ENCODE data around the gene GOSR2. TPM values are rescaled to one million over a fixed set of nuclear protein-coding genes. Genes with fewer than 3 reads are reported as not detected.

The GOSR2 gene
- total and polyA plus RNA-seq, 2 donors from 2014 or later, result 61.4 to 68.2 TPM

GRCh38 chr17:46935658-46936266 lies 12.8 kb downstream of the GOSR2 start:
- H3K27me3 ChIP-seq (ENCODE audit: control insufficient read depth, insufficient read depth, low read length), result no peaks in the 10 kb centered on the region
- no peaks in the 10 kb centered on the region for H3K9me3 ChIP-seq (ENCODE audit: control insufficient read depth in 2 of 3, insufficient read depth in 1 of 3, low read length in 3 of 3)
- H3K36me3 ChIP-seq (ENCODE audit: control insufficient read depth in 2 of 3, insufficient read depth in 3 of 3, low read length in 3 of 3), result peaks cover 12 to 89% (median 59%) of the 10 kb centered on the region in 3 donors
- intact Hi-C loops (cut with DNase I), result no loop called here
- H3K27ac ChIP-seq (ENCODE audit: low read depth in 2 of 2, low read length in 2 of 2), result no peak overlapping the region
- no peak for FAIRE-seq
- no peak for DNase-seq
- H3K4me1 ChIP-seq (ENCODE audit: control insufficient read depth in 2 of 3, insufficient read depth in 2 of 3, low read depth in 1 of 3, low read length in 3 of 3), result peaks cover 0 to 10% (median 6%) of the 10 kb centered on the region in 3 donors
- H3K4me3 ChIP-seq (ENCODE audit: low read length in 3 of 3), result no peak overlapping the region
- H3K9ac ChIP-seq (ENCODE audit: low read length in 3 of 3), result no peak overlapping the region
- TF ChIP-seq, protein P1, sequence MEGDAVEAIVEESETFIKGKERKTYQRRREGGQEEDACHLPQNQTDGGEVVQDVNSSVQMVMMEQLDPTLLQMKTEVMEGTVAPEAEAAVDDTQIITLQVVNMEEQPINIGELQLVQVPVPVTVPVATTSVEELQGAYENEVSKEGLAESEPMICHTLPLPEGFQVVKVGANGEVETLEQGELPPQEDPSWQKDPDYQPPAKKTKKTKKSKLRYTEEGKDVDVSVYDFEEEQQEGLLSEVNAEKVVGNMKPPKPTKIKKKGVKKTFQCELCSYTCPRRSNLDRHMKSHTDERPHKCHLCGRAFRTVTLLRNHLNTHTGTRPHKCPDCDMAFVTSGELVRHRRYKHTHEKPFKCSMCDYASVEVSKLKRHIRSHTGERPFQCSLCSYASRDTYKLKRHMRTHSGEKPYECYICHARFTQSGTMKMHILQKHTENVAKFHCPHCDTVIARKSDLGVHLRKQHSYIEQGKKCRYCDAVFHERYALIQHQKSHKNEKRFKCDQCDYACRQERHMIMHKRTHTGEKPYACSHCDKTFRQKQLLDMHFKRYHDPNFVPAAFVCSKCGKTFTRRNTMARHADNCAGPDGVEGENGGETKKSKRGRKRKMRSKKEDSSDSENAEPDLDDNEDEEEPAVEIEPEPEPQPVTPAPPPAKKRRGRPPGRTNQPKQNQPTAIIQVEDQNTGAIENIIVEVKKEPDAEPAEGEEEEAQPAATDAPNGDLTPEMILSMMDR (IDR thresholded peaks at IDR 0.05; ENCODE audit: borderline replicate concordance, extremely low read depth, insufficient read depth), result no peak

DNA sequence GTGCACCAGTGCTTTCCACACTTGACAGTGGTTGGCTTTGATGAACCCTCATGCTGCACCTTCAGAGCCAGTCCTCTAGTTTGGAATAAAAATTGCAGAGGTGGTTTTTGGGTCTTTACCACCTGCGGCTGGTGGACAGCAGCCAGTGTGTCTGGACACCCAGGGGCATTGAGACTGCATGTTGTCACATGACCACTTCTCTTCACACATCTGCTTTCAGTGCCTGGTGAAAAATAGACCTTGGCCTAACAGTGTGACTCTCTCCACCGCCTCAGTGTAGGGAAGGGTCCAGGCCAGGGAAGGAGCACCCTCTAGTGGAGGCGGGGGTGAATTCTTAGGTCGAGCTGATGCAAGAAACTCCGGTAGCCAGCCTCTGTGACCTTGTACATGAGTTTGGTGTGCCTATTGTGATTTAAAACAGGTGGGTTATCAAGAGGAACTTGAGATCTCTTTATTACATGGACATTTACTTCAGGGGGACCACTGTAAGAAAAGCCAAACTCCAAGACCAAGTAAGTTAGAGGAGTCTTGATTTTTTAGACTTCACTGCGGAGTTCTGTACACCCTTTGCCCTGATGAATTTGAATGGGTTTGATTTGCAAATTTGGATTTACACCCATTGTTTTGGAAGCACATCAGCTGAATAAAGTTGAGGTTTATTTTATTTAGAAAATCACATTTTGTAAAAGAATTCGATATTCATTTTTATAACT lies 17.9 kb downstream of the GOSR2 start:
- intact Hi-C loops (cut with DNase I), result loop anchor here (10.0 kb wide), 1 partner anchor 96 kb away; no protein-coding TSS in a partner anchor

GRCh38 chr17:46942441-46943217 lies 19.7 kb downstream of the GOSR2 start:
- intact Hi-C loops (cut with DNase I), result loop anchor here (10.0 kb wide), 1 partner anchor 98 kb away; no protein-coding TSS in a partner anchor
- DNase-seq (peak; percentile 72 to 83 (median 78)), FAIRE-seq (no peak)
- TF ChIP-seq, protein P1 (IDR thresholded peaks at IDR 0.05; ENCODE audit: borderline replicate concordance, extremely low read depth, insufficient read depth), result peak; percentile 72
- no peak overlapping the region for H3K9ac ChIP-seq (ENCODE audit: low read length in 3 of 3)
- no peak overlapping the region for H3K4me3 ChIP-seq (ENCODE audit: low read length in 3 of 3)
- H3K36me3 ChIP-seq (ENCODE audit: control insufficient read depth in 2 of 3, insufficient read depth in 3 of 3, low read length in 3 of 3), result peaks cover 2 to 23% (median 15%) of the 10 kb centered on the region in 3 donors
- H3K4me1 ChIP-seq (ENCODE audit: control insufficient read depth in 2 of 3, insufficient read depth in 2 of 3, low read depth in 1 of 3, low read length in 3 of 3), result peaks cover 0 to 19% (median 17%) of the 10 kb centered on the region in 3 donors
- H3K27me3 ChIP-seq (ENCODE audit: control insufficient read depth, insufficient read depth, low read length), result no peaks in the 10 kb centered on the region
- no peak overlapping the region for H3K27ac ChIP-seq (ENCODE audit: low read depth in 2 of 2, low read length in 2 of 2)
- H3K9me3 ChIP-seq (ENCODE audit: control insufficient read depth in 2 of 3, insufficient read depth in 1 of 3, low read length in 3 of 3), result no peaks in the 10 kb centered on the region

More for the DNA sequence above, 17.9 kb downstream of the GOSR2 start:
- no peak for FAIRE-seq
- Histone ChIP-seq H3K9ac (ENCODE audit: low read length in 3 of 3) (no peak overlapping the region), H3K9me3 (ENCODE audit: control insufficient read depth in 2 of 3, insufficient read depth in 1 of 3, low read length in 3 of 3) (no peaks in the 10 kb centered on the region), H3K4me1 (ENCODE audit: control insufficient read depth in 2 of 3, insufficient read depth in 2 of 3, low read depth in 1 of 3, low read length in 3 of 3) (peaks cover 0 to 19% (median 17%) of the 10 kb centered on the region in 3 donors), H3K4me3 (ENCODE audit: low read length in 3 of 3) (no peak overlapping the region), H3K27me3 (ENCODE audit: control insufficient read depth, insufficient read depth, low read length) (no peaks in the 10 kb centered on the region), H3K27ac (ENCODE audit: low read depth in 2 of 2, low read length in 2 of 2) (no peak overlapping the region), H3K36me3 (ENCODE audit: control insufficient read depth in 2 of 3, insufficient read depth in 3 of 3, low read length in 3 of 3) (peaks cover 5 to 39% (median 26%) of the 10 kb centered on the region in 3 donors)
- DNase-seq, result peak; percentile 75 to 91 (median 84)
- TF ChIP-seq, protein P1 (IDR thresholded peaks at IDR 0.05; ENCODE audit: borderline replicate concordance, extremely low read depth, insufficient read depth), result peak; percentile 82

All from kidney (tissue), 14 donors.